RKO (cell line): ENCODE measurements around the gene PRRT2.
"Not testable (repeated sequence)": the region's sequence is repeated elsewhere in the genome, so short reads cannot be mapped to it uniquely, and the experiment has no call there.

Experiments
- DNase-seq: peaks from one replicate; pipeline ENCODE4 v3.0.0-alpha.2; 2016; ENCODE audit warnings: low spot score

PRRT2 gene

DNA sequence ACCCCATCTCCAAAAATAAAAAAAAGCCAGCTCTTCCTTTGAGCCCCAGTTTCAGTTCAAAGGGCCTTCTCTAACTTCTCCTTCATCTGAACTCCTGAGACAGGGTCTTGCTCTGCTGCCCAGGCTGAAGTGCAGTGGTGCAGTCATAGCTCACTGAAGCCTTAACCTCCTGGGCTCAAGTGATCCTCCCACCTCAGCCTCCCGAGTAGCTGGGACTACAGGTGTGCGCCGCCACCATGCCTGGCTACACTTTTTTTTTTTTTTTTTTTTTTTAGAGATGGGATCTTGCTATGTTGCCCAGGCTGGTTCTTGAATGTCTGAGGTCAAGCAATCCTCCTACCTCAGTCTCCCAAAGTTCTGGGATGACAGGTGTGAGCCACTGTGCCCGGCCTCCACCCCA, 21.2 kb downstream of the PRRT2 start:
- not testable (repeated sequence) for DNase-seq

GRCh38 chr16:29834079-29834478, 22.1 kb downstream of the PRRT2 start:
- no peak for DNase-seq

DNA sequence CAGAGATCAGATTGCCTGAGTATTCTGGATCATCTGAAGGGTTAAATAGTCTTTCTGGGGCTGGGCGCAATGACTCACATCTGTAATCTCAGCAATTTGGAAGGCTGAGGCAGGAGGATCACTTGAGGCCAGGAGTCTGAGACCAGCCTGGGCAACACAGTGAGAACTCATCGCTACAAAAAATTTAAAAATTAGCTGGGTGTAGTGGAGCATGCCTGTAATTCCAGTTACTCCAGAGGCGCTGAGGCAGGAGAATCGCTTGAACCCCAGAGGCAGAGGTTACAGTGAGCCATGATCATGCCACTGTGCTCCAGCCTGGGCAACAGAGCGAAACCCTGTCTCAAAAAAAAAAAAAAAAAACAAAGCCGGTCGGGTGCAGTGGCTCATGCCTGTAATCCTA, 23.9 kb downstream of the PRRT2 start:
- DNase-seq: no peak

- no peak for DNase-seq
Measured at GRCh38 chr16:29836623-29837022, 24.6 kb downstream of the PRRT2 start.

DNA sequence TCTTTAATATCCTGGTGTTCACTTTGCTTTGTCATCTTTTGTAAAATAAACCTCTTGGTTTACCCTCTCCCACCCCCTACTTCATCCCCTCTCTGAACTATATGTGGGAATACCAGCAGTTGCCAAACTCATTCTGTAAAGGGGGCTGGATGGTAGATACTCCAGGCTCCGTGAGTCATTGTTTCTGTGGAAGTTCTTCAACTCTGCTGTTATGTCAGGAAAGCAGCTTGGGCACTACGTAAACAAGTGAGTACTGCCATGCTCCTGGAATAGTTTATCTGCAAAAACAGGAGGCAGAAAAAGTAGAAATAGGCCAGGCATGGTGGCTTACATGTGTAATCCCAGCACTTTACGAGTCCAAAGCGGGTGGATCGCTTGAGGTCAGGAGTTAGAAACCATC, 25.8 kb downstream of the PRRT2 start:
- DNase-seq: no peak

GRCh38 chr16:29839822-29840221, 27.8 kb downstream of the PRRT2 start:
- DNase-seq: no peak

GRCh38 chr16:29840240-29840639, 28.2 kb downstream of the PRRT2 start:
- no peak for DNase-seq

DNA sequence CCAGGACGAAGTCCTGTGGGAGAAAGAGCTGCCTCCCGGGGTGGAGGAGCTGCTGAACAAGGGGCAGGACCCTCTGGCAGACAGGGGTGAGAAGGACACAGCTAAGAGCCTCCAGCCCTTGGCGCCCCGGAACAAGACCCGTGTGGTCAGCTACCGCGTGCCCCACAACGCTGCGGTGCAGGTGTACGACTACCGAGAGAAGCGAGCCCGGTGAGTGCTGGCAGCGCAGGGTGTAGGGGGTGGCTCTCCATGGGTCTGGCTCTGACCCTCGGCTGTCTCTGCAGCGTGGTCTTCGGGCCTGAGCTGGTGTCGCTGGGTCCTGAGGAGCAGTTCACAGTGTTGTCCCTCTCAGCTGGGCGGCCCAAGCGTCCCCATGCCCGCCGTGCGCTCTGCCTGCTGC, 29.6 kb downstream of the PRRT2 start:
- no peak for DNase-seq

GRCh38 chr16:29842732-29843346, 30.8 kb downstream of the PRRT2 start:
- DNase-seq: peak; percentile 51

DNA sequence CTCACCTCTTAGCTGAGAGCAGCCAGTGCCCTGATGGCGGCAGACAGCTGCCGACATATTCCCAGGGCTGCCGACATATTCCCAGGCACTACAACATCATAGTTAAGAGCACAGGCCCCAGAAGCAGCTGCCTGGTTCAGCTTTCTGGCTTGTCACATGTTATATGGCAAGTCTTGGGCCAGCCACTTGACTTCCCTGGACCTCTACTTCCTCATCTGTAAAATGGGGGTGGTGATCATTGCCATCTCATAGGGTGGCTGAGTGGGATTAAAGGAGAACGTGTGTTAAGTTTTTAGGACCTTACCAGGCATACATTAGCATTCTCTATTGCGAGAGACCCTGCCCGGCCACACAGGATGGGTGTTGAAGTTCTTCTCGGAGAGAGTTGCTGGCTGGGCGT, 31.9 kb downstream of the PRRT2 start:
- no peak for DNase-seq

DNA sequence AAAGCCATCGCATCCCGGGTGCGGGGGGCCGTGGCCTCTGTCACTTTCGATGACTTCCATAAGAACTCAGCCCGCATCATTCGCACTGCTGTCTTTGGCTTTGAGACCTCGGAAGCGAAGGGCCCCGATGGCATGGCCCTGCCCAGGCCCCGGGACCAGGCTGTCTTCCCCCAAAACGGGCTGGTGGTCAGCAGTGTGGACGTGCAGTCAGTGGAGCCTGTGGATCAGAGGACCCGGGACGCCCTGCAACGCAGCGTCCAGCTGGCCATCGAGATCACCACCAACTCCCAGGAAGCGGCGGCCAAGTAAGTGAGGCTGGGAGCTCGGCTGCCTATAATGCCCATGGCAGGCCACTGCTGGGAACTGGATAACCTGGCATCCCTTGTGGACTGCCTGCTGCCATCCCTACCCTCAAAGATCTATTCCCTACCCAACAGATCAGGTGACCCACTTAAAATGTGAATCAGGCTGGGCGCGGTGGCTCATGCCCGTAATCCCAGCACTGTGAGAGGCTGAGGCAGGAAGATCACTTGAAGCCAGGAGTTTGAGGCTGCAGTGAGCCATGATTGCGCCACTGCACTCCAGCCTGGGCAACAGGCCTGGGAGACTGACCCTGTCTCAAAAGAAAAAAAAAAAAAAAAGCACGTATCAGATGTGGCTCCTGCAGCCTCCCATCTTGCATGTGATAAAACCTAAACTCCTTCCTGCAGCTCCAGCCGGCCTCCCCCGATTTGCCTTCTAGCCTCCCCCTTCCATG, 32.8 kb downstream of the PRRT2 start:
- no peak for DNase-seq

DNA sequence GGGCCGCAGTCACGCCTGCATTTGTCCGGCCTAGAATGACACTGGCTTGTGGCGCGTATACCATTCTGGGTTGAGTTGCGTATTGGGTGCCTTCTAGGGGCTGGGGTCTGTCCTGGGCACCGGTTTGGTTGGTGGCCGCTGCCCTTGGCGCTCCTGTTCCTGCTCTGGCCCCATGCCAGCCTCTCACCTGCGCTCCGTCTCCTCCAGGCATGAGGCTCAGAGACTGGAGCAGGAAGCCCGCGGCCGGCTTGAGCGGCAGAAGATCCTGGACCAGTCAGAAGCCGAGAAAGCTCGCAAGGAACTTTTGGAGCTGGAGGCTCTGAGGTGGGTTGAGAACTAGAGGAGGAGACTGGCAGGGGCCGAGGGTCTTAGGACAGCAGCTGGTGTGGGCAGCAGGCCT, 33.7 kb downstream of the PRRT2 start:
- no peak for DNase-seq

GRCh38 chr16:29848420-29849297, 36.7 kb downstream of the PRRT2 start:
- DNase-seq: peak; percentile 9

DNA sequence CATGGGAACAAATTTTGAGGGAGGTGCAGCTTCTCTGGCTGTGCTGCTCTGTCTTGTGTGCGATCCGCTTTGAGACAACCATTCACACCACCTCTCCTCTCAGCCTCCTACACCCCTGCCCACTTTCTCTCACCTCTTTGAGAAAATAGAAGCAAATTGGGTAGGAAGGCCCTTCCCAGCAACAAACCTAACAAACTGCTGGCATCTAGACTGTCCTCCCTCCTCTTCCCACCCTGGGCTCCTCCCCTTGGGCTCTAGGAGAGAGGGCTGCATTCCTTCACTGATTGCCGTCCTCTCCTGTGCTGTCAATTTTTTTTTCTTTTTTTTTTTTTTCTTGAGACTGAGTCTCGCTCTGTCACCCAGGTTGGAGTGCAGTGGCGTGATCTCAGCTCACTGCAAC, 37.5 kb downstream of the PRRT2 start:
- DNase-seq: no peak

- no peak for DNase-seq
Measured at GRCh38 chr16:29850998-29851397, 39.0 kb downstream of the PRRT2 start.

DNA sequence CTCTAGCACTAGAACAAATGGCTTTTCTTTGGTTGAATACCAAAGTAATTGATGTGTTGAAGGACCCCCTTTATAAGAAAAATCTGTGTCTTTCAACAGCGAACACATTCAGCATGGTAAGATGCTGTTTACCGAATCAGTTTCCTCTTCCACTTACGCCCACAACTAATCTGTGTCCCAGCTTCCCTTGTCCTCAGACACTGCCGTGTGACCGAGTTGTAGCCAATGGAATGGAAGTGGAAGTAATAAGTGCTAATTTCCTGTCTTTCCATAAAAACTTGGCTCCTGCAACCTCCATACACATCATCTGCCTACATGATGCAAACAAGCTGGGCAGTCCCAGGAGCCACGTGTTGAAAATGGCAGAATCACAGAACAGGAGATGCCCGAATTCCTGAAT, 40.7 kb downstream of the PRRT2 start:
- DNase-seq: peak; percentile 13

- DNase-seq: no peak
Measured at GRCh38 chr16:29854520-29855100, 42.6 kb downstream of the PRRT2 start.

DNA sequence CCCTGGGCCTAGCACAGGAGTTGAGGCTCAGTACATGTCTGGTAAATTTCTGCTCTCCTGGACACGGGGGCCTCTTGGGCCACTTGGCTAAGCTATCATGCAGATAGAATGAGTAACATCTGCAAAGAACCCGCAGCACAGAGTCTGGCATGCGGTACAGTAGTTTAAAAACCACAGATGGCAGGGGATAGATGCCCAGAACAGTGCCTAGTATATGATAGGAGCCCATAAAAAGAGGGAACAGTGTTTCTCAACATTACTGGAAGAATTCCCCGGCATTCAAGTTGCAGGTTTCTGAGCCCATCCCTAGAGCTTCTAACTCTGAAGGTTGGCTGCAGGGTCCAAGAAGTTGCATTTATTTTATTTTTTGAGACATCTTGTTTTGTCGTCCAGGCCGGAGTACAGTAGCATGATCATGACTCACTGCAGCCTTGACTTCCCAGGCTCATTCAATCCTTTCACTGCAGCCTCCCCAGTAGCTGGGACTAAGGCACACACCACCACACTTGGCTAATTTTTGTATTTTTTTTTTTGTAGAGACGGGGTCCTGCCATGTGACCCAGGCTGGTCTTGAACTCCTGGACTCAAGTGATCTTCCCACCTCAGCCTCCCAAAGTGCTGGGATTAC, 45.3 kb downstream of the PRRT2 start:
- DNase-seq: no peak

DNA sequence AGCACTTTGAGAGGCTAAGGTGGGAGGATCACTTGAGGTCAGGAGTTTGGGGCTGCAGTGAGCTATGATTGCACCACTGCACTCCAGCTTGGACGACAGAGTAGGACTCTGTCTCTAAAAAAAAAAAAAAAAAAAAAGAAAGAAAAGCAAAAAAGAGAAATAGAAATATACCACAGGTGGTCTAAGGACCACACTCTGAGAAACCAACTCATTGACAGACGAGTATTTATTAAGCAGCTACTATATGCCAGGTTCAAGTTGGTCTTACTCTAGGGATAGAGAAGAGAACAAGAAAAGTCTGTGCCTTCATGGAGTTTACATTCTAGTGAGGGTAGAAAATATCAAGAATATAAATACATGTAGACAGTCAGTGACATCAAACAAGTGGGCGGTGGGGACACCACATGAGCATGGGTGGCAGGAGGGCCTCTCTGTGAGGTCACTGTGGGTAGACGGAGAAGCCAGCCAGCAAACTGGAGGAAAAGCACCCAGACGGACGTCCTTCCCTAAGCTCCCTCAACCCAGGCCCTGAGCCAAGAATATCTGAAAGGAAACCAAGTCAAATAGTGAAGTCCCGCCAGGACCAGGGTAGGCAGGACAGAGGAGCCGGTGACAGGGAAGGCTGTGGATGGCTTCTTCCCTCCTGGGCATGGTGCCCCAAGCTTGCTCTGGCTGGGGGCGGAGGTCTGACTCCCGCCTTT, 46.3 kb downstream of the PRRT2 start:
- no peak for DNase-seq

DNA sequence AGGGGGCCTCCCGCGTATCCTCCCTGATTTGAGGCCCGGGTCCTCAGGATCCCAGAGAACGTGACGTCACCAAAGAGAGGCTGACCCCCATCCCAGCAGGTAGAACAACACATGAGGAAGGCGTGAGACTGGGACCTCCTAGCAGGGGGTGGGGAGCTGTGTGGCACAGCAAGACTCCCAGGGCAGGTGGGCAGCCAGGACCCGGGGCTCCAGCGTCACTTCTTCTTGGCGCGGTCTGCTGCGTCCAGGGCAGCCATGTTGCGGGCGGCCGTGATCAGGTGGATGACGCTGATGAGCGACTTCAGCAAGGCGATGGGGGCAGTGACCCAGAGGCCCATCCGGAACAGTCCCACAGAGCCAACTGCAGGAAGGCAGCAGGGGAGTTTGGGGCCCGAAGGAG, 47.0 kb downstream of the PRRT2 start:
- DNase-seq: no peak

DNA sequence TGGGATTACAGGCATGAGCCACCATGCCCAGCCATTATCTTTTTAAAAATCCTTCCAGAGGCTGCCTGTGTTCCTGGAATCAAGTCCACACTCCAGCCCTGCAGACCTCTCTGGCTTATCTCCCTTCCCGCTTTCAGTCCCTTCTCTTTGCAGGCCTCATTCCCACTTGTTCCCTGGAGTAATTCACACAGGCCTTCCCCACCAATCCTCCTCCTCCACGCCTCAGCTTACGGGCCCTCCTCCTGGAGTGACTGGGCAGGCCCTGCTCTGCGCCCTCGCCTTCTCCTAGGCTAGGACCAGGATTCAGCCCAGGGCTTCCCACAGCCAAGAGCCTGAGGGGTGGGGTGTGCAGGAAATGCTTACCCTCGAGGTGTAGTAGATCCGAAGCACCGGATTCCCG, 48.2 kb downstream of the PRRT2 start:
- no peak for DNase-seq
